Muscle layer of duodenum (tissue), 2 donors: ENCODE measurements around the gene IGFBP6.

Experiments
- H3K27ac ChIP-seq: one replicate; pipeline ENCODE4 v1.7.0; 2013; ENCODE audit warnings: mild to moderate bottlenecking, low read length
- H3K27me3 ChIP-seq: one replicate; pipeline ENCODE4 v1.7.0; 2013; ENCODE audit warnings: low read depth, mild to moderate bottlenecking, control low read depth, low read length
- H3K36me3 ChIP-seq, 2 donors: one replicate each; pipeline ENCODE4 v1.7.0; 2013; ENCODE audit warnings: low read length in 2 of 2, control low read depth in 1 of 2, mild to moderate bottlenecking in 1 of 2; ENCODE audit not compliant: insufficient read depth in 2 of 2, control insufficient read depth in 1 of 2
- H3K4me1 ChIP-seq, 2 donors: one replicate each; pipeline ENCODE4 v1.7.0; 2013; ENCODE audit warnings: low read length in 2 of 2, mild to moderate bottlenecking in 2 of 2, control low read depth in 1 of 2, moderate library complexity in 1 of 2; ENCODE audit not compliant: insufficient read depth in 2 of 2, control insufficient read depth in 1 of 2
- H3K4me3 ChIP-seq, 2 donors: one replicate each; pipeline ENCODE4 v1.7.0; 2013; ENCODE audit warnings: low read length in 2 of 2, low read depth in 1 of 2, mild to moderate bottlenecking in 1 of 2
- H3K9me3 ChIP-seq, 2 donors: one replicate each; pipeline ENCODE4 v1.7.0; 2013; ENCODE audit warnings: low read length in 2 of 2, control low read depth in 1 of 2, mild to moderate bottlenecking in 1 of 2; ENCODE audit not compliant: control insufficient read depth in 1 of 2
- donor health status: healthy.

The IGFBP6 gene

GRCh38 chr12:53076461-53076860 lies 21.0 kb upstream of the IGFBP6 start:
- H3K4me1 ChIP-seq, result peaks cover 8 to 45% of the 10 kb centered on the region in 2 donors
- no peaks in the 10 kb centered on the region for H3K9me3 ChIP-seq
- H3K36me3 ChIP-seq, result peaks cover 25 to 30% of the 10 kb centered on the region in 2 donors
- no peak overlapping the region for H3K27ac ChIP-seq
- no peaks in the 10 kb centered on the region for H3K27me3 ChIP-seq
- H3K4me3 ChIP-seq, result no peak overlapping the region

DNA sequence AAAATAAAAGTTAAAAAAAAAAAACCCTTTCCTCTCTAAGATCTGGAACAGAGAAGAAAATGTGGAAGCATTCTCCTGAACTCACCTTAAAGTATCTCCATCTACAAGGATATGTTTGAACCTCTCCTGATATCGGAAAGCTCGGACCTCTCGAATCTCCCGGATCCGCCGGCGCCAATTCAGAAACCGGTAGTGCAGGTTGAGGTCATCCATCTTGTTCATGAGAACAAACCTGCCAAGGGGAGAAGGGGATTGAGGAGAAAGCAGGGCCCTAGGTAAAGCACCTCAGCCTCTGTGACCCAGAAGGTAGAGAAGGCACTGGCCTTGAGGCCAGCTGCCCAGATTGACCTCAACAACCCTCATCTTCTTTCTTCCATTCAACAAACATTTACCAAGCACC lies 20.4 kb upstream of the IGFBP6 start:
- no peaks in the 10 kb centered on the region for H3K27me3 ChIP-seq
- H3K36me3 ChIP-seq, result peaks cover 25 to 30% of the 10 kb centered on the region in 2 donors
- H3K9me3 ChIP-seq, result no peaks in the 10 kb centered on the region
- H3K27ac ChIP-seq, result no peak overlapping the region
- H3K4me1 ChIP-seq, result peaks cover 8 to 39% of the 10 kb centered on the region in 2 donors
- H3K4me3 ChIP-seq, result no peak overlapping the region

DNA sequence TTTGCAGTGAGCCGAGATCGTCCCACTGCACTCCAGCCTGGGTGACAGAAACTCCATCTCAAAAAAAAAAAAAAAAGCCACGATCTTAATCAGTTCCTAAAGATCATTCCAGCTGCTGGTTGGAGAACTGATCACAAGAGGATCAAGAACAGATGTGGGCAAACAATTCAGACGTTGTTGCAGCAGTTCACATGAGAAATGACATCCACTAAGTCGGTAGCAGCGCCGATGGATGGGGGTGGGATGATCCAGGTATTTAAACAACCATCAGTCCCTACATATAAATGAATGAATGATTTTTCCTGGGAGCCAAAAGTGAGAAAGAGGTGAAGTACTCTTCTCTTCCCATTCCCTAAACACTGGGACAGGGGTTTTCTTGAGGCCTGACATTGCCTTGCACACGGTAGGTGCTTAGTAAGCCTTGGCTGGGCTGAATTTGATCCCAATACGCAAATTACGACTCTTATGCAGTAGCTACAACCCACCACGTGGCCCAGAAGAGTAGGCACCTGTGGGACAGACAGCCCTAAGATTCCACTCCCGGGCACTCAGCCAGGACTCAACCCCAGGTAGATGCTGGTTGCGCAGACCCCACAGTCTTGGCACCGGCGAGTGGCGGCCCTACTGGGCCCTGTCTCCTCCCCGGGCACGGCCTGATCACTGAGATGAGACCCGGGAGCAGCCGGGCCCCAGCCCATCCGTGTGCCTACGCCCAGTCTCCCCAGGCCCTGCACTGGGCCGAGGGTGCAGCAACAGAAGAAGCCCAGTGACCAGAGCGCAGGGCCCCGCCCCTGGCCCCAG lies 18.8 kb upstream of the IGFBP6 start:
- Histone ChIP-seq H3K9me3 (no peaks in the 10 kb centered on the region), H3K36me3 (peaks cover 25 to 30% of the 10 kb centered on the region in 2 donors), H3K27me3 (no peaks in the 10 kb centered on the region), H3K4me1 (peaks cover 3 to 26% of the 10 kb centered on the region in 2 donors), H3K27ac (peak overlapping the region; percentile 49), H3K4me3 (peak overlapping the region; percentile 73 to 84)

GRCh38 chr12:53079226-53080117 lies 18.0 kb upstream of the IGFBP6 start, which contains the start of gene SPRYD3:
TSS of gene SPRYD3 (minus strand) at chr12:53079390. CDS start at chr12:53079333, 57 bp downstream.
- Histone ChIP-seq H3K9me3 (no peaks in the 10 kb centered on the region), H3K27ac (peak within 1 kb of the TSS; percentile 94), H3K4me3 (peak within 1 kb of the TSS; percentile 84 to 87), H3K36me3 (peaks cover 25% of the 10 kb centered on the region in 2 donors), H3K4me1 (peaks cover 3 to 18% of the 10 kb centered on the region in 2 donors), H3K27me3 (no peaks in the 10 kb centered on the region)

DNA sequence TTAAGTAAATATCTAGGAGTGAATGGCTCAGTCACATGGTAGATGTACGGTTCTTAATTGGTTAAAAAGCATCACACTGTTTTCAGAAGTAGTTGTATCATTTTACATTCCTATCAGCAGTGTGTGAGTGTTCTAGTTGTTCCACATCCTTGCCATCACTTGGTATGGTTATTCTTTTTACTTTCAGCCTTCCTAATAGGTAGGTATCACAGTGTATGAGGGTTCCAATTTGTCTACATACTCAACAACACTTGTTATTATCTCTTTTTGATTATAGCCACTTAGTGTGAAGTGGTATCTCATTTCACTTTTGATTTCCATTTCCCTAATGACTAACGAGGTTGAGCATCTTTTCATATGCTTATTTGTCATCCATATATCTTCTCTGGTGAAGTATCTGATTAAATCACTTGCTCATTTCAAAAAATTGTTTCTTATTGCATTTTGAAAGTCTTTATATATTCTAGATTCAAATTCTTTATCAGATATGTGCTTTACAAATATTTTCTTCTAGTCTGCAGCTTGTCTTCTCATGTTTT lies 14.8 kb upstream of the IGFBP6 start:
- Histone ChIP-seq H3K9me3 (no peaks in the 10 kb centered on the region), H3K36me3 (no peaks in the 10 kb centered on the region), H3K27ac (no peak overlapping the region), H3K4me3 (no peak overlapping the region), H3K27me3 (no peaks in the 10 kb centered on the region), H3K4me1 (peaks cover 0 to 7% of the 10 kb centered on the region in 2 donors)

DNA sequence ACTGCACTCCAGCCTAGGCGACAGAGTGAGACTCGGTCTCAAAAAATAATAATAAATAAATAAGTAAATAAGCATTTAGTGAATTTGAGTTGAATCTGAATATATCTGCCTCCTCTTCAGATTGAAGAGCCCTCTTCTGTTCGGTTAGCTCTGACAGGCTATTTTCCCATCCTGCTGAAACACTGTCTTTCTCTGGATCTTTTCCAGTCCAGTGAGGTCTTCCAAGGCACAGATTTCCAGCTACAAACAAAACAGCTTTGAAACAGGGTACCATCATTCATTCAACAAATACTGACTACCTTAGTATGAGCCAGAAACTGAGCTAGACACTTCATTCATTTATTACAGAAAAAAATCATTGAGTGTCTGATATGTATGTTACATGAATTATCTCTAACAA lies 11.1 kb upstream of the IGFBP6 start:
- Histone ChIP-seq H3K4me3 (no peak overlapping the region), H3K9me3 (no peaks in the 10 kb centered on the region), H3K27me3 (no peaks in the 10 kb centered on the region), H3K27ac (no peak overlapping the region), H3K36me3 (no peaks in the 10 kb centered on the region), H3K4me1 (peaks cover 0 to 5% of the 10 kb centered on the region in 2 donors)

- Histone ChIP-seq H3K4me3 (no peak overlapping the region), H3K4me1 (peaks cover 3 to 5% of the 10 kb centered on the region in 2 donors), H3K27ac (no peak overlapping the region), H3K27me3 (no peaks in the 10 kb centered on the region), H3K9me3 (no peaks in the 10 kb centered on the region), H3K36me3 (no peaks in the 10 kb centered on the region)
Measured at GRCh38 chr12:53090105-53090504, 7.4 kb upstream of the IGFBP6 start.

DNA sequence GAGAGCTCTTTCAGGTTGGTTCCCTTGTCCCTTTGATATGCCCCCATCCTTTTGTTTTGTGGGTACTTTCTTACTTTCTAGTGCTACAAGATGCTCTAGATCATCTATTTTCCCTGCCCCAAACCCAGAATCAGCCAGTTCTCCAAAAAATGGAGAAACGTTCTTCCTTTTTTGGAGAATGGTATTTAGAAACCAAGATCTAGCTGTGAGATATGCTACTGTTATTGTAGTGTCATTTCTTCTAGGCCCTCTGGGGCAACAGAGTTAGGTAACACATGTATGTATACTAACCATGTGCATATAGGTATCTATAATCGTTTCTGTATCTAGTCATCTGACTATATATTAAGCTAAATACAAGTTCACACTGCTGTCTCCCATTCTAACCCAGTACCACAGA lies 6.9 kb upstream of the IGFBP6 start:
- no peaks in the 10 kb centered on the region for H3K36me3 ChIP-seq
- H3K27ac ChIP-seq, result no peak overlapping the region
- no peaks in the 10 kb centered on the region for H3K27me3 ChIP-seq
- H3K4me3 ChIP-seq, result no peak overlapping the region
- peaks cover 3 to 5% of the 10 kb centered on the region in 2 donors for H3K4me1 ChIP-seq
- no peaks in the 10 kb centered on the region for H3K9me3 ChIP-seq

GRCh38 chr12:53091756-53092155 lies 5.7 kb upstream of the IGFBP6 start:
- no peak overlapping the region for H3K4me3 ChIP-seq
- H3K27ac ChIP-seq, result no peak overlapping the region
- no peaks in the 10 kb centered on the region for H3K9me3 ChIP-seq
- no peaks in the 10 kb centered on the region for H3K36me3 ChIP-seq
- H3K4me1 ChIP-seq, result peaks cover 3 to 5% of the 10 kb centered on the region in 2 donors
- no peaks in the 10 kb centered on the region for H3K27me3 ChIP-seq

GRCh38 chr12:53093777-53094393 lies 3.6 kb upstream of the IGFBP6 start:
- peak overlapping the region; percentile 68 for H3K27ac ChIP-seq

DNA sequence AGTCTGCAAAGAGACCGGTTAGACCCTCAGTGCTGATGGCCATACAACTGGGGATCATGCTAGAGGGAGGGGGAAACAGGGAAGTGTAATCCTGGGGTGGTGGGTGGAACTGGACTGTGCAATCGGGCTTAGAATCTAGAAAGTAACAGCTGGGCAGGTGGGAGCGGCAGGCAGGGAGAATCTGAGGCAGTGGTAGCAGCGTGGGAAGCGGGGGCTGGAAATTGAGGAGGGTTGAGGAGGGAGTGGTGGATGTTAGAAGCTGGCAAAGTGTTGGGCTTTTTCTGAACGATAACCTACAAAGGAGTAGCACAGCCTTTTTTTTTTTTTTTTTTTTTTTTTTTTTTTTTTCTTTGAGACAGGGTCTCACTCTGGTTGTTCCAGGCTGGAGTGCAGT lies 3.1 kb upstream of the IGFBP6 start:
- Histone ChIP-seq H3K4me1 (peaks cover 9 to 26% of the 10 kb centered on the region in 2 donors), H3K27ac (peak overlapping the region; percentile 68), H3K9me3 (no peaks in the 10 kb centered on the region), H3K27me3 (no peaks in the 10 kb centered on the region), H3K4me3 (no peak overlapping the region), H3K36me3 (no peaks in the 10 kb centered on the region)

More at GRCh38 chr12:53093777-53094393, 3.6 kb upstream of the IGFBP6 start:
- no peaks in the 10 kb centered on the region for H3K9me3 ChIP-seq
- no peak overlapping the region for H3K4me3 ChIP-seq
- H3K27me3 ChIP-seq, result no peaks in the 10 kb centered on the region
- no peaks in the 10 kb centered on the region for H3K36me3 ChIP-seq
- peaks cover 9 to 21% of the 10 kb centered on the region in 2 donors for H3K4me1 ChIP-seq
